GM19035 (cell line): Measurements from ENCODE around the gene FMC1.

Source experiments
- ATAC-seq: cut with Tn5 transposase; IDR thresholded peaks from one replicate; pipeline ENCODE4 v1.9.1; 2021; ENCODE audit not compliant: unreplicated experiment

The FMC1 gene

GRCh38 chr7:139370943-139371313 is 29.8 kb downstream of the FMC1 start:
- ATAC-seq, result no peak

DNA sequence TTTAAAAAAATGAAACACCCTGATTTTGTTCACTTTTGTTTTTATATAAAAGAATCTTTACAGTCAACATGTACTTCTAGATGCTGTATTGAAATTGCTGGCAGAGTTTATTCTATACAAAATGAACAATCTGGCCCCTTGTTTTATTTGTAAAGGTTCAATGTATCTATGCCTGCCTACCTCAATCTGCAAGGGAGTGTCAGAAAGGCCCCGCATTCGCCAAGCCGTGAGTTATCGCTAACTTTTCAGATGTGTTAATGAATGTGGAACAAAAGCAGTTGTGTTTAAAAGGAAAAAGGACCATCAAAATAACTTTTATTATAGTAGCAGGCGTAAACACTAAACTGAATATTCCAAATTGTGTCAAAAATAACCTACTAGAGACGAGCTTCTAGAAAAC is 33.1 kb downstream of the FMC1 start:
- ATAC-seq, result no peak

- no peak for ATAC-seq
Observed at GRCh38 chr7:139382439-139382838, 41.3 kb downstream of the FMC1 start.

DNA sequence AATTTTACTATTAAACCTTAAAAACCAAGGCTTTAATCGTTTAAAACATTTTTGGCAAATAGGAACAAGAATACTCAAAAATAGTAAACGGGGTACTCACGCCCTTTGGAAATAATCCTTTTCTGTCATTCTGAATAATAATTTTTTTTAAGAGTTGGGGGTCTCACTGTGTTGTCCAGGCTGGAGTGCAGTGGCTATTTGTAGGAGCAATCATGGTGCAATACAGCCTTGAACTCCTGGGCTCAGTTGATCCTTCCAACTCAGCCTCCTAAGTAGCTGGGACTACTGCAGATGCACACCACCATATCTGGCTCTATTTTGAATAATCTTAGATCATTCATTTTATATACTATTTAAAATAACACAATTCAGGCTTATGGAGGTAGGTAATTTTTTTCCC is 43.5 kb downstream of the FMC1 start:
- no peak for ATAC-seq

DNA sequence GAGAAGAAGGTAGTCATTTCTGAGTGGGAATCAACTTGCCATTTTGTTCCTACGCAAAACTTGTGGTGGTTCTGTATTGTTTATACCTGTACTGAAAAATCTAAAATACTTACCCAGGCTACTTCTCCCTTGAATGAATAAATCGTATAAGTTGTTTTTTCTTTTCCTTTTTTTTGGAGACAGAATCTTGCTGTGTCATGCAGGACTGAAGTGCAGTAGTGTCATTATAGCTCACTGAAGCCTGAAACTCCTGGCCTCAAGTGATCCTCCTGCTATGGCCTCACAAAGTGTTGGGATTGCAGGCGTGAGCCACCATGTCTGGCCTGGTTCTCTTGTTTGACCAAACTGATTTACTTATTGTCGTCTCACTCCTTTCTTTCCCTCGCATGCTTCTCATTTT is 46.5 kb downstream of the FMC1 start:
- ATAC-seq, result no peak

DNA sequence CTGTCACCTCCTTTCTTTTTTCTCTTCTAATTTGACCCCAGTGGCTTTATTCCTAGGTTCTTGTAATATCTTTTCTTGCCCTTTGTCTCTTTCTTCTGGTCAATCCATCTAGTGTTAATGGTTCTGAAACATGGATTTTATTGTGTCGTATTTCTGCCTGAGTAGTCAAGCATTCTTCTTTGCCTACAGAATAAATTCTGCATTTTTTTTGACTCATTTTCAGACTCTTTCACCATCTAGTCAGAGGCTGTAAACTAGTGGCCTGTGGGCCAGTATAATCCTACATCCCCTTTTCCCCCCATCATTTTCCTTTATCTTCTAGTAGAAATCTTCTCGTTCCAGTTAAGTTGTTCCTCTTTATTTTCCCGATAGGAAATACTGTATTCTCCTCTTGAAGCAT is 48.0 kb downstream of the FMC1 start:
- no peak for ATAC-seq

DNA sequence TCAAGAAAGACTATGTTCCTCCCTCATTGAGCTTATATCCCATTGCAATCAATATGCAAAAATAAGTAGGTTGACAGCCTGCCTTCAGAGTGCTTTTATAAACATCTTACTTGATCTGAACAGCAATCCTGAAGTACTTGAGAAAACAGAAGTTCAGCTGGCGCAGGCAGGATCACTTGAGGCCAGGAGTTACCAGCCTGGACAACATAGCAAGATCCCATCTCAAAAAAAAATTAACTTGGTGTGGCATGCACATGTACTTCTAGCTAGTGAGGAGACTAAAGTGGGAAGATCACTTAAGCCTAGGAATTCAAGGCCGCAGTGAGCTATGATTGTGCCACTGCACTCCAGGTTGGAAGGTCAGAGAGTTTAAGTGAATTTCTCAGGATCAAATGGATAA is 48.6 kb downstream of the FMC1 start:
- ATAC-seq, result no peak

DNA sequence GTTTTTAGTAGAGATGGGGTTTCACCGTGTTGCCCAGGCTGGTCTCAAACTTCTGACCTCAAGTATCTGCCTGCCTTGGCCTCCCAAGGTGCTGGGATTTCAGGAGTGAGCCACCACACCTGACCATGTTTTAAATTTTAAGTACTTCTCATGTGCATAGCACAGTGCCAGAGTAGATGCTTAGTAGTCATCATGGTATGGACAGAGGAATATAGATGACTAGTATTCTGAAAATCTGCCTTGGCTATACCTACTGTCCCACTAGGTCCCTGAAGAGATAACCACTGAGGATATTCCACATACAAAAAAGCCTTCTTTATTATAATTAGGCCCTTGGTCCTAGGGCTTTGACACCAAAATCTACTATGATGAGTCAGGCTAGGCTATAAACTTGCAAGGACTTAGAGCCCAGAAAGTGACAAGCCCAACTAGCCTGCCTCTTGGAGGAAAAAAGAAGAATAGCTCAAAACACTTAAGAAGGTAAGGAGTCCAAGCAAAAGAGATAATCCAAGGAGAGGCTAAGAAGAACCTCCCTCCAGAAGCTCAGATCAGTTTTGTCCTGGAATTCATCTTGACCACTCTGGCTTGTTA is 52.6 kb downstream of the FMC1 start:
- no peak for ATAC-seq

GRCh38 chr7:139394540-139394939 is 53.4 kb downstream of the FMC1 start:
- no peak for ATAC-seq
